ENCODE data around the gene ADIPOR1. TPM values are rescaled to one million over a fixed set of nuclear protein-coding genes. Genes with fewer than 3 reads are reported as not detected.
"Not testable (repeated sequence)": the region's sequence is repeated elsewhere in the genome, so short reads cannot be mapped to it uniquely, and the experiment has no call there.

ADIPOR1 gene
- total and polyA plus RNA-seq, 5 donors, result 75.1 to 100.0 (median 91.9) TPM

- DNase-seq (no peak), ATAC-seq (no peak)
- WGBS, result 71% methylated on average over 4 of the region's 4 CpGs
- intact Hi-C loops (cut with DNase I), result no loop called here
- Histone ChIP-seq H3K4me1 (ENCODE audit: control insufficient read depth, insufficient read depth, low read length) (no peaks in the 10 kb centered on the region), H3K4me3 (ENCODE audit: low read length) (no peak overlapping the region), H3K27me3 (ENCODE audit: control insufficient read depth, insufficient read depth) (no peaks in the 10 kb centered on the region), H3K27ac (ENCODE audit: low read length) (no peak overlapping the region), H3K9me3 (ENCODE audit: control insufficient read depth, low read length) (no peaks in the 10 kb centered on the region)
Measured at GRCh38 chr1:202905331-202905730, 52.8 kb downstream of the ADIPOR1 start.

- ATAC-seq; H3K9me3 ChIP-seq (ENCODE audit: control insufficient read depth, low read length); DNase-seq; H3K27ac ChIP-seq (ENCODE audit: low read length); intact Hi-C loops (cut with DNase I); H3K27me3 ChIP-seq (ENCODE audit: control insufficient read depth, insufficient read depth); H3K4me3 ChIP-seq (ENCODE audit: low read length); H3K4me1 ChIP-seq (ENCODE audit: control insufficient read depth, insufficient read depth, low read length): not testable (repeated sequence)
- WGBS, result 93% methylated on average over 5 of the region's 5 CpGs
Measured at GRCh38 chr1:202903808-202904207, 54.3 kb downstream of the ADIPOR1 start.

- H3K4me3 ChIP-seq (ENCODE audit: low read length), result no peak overlapping the region
- DNase-seq (no peak), ATAC-seq (no peak)
- H3K27ac ChIP-seq (ENCODE audit: low read length), result no peak overlapping the region
- no peaks in the 10 kb centered on the region for H3K9me3 ChIP-seq (ENCODE audit: control insufficient read depth, low read length)
- no peaks in the 10 kb centered on the region for H3K27me3 ChIP-seq (ENCODE audit: control insufficient read depth, insufficient read depth)
- H3K4me1 ChIP-seq (ENCODE audit: control insufficient read depth, insufficient read depth, low read length), result no peaks in the 10 kb centered on the region
- intact Hi-C loops (cut with DNase I), result no loop called here
- WGBS, result 92% methylated on average over 4 of the region's 4 CpGs
Measured at GRCh38 chr1:202901555-202901954, 56.6 kb downstream of the ADIPOR1 start.

- Histone ChIP-seq H3K9me3 (ENCODE audit: control insufficient read depth, low read length) (no peaks in the 10 kb centered on the region), H3K4me3 (ENCODE audit: low read length) (no peak overlapping the region), H3K4me1 (ENCODE audit: control insufficient read depth, insufficient read depth, low read length) (no peaks in the 10 kb centered on the region), H3K27ac (ENCODE audit: low read length) (no peak overlapping the region), H3K27me3 (ENCODE audit: control insufficient read depth, insufficient read depth) (no peaks in the 10 kb centered on the region)
- ATAC-seq (no peak), DNase-seq (no peak)
- WGBS, result 95% methylated on average over 7 of the region's 7 CpGs
- intact Hi-C loops (cut with DNase I), result no loop called here
Measured at GRCh38 chr1:202892501-202892900, 65.6 kb downstream of the ADIPOR1 start.

Other genes with a start within 250 kb of the ADIPOR1 start
- not detected for gene SYT2, start 247.9 kb downstream of the ADIPOR1 start, total RNA-seq
- 0.02 TPM for gene SYT2, start 247.9 kb downstream of the ADIPOR1 start, polyA plus RNA-seq
- 10 to 100 TPM; 18.4 to 22.0 (median 19.1) TPM for gene KDM5B, start 149.9 kb downstream of the ADIPOR1 start, total RNA-seq
- gene KDM5B, start 149.9 kb downstream of the ADIPOR1 start, polyA plus RNA-seq, result 7.4 TPM
- gene PCAT6, start 147.4 kb downstream of the ADIPOR1 start, total RNA-seq, result 1 to 10 TPM in 2 of 4 donors, under 1 TPM in 1, not detected in 1; 0.79 to 1.6 (median 1.2) TPM
- 4.9 TPM for gene PCAT6, start 147.4 kb downstream of the ADIPOR1 start, polyA plus RNA-seq
- 1 to 10 TPM; 5.4 to 6.5 (median 5.7) TPM for gene RABIF, start 69.2 kb downstream of the ADIPOR1 start, total RNA-seq
- 4.6 TPM for gene RABIF, start 69.2 kb downstream of the ADIPOR1 start, polyA plus RNA-seq
- 10 to 100 TPM; 16.8 to 21.4 (median 20.1) TPM for gene KLHL12, start 31.1 kb downstream of the ADIPOR1 start, total RNA-seq
- gene KLHL12, start 31.1 kb downstream of the ADIPOR1 start, polyA plus RNA-seq, result 10.8 TPM
- gene CYB5R1, start 8.9 kb upstream of the ADIPOR1 start, total RNA-seq, result 10 to 100 TPM; 64.8 to 91.3 (median 78.1) TPM
- gene CYB5R1, start 8.9 kb upstream of the ADIPOR1 start, polyA plus RNA-seq, result 78.0 TPM
- gene TMEM183A, start 49.1 kb upstream of the ADIPOR1 start, total RNA-seq, result 10 to 100 TPM; 25.9 to 35.8 (median 28.1) TPM
- 16.0 TPM for gene TMEM183A, start 49.1 kb upstream of the ADIPOR1 start, polyA plus RNA-seq
- 10 to 100 TPM; 14.0 to 50.3 (median 29.4) TPM for gene PPFIA4, start 68.2 kb upstream of the ADIPOR1 start, total RNA-seq
- 29.3 TPM for gene PPFIA4, start 68.2 kb upstream of the ADIPOR1 start, polyA plus RNA-seq
- not detected for gene MYOG, start 127.7 kb upstream of the ADIPOR1 start, total RNA-seq
- not detected for gene MYOG, start 127.7 kb upstream of the ADIPOR1 start, polyA plus RNA-seq
- gene ADORA1, start 169.4 kb upstream of the ADIPOR1 start, total RNA-seq, result 10 to 100 TPM; 14.8 to 26.3 (median 22.5) TPM
- 32.9 TPM for gene ADORA1, start 169.4 kb upstream of the ADIPOR1 start, polyA plus RNA-seq
- not detected for gene MYBPH, start 217.5 kb upstream of the ADIPOR1 start, total RNA-seq
- gene MYBPH, start 217.5 kb upstream of the ADIPOR1 start, polyA plus RNA-seq, result 0.07 TPM
- 1 to 10 TPM in 3 of 4 donors, not detected in 1; 1.1 to 2.0 (median 1.3) TPM for gene CHI3L1, start 228.4 kb upstream of the ADIPOR1 start, total RNA-seq
- gene CHI3L1, start 228.4 kb upstream of the ADIPOR1 start, polyA plus RNA-seq, result 4.9 TPM

Measured in right cardiac atrium (tissue), 5 donors.